ENCODE data around the gene PRSS27. TPM values are rescaled to one million over a fixed set of nuclear protein-coding genes. Genes with fewer than 3 reads are reported as not detected.

The PRSS27 gene
- total RNA-seq, 4 donors from 2014 or later = 1.3 to 5.0 (median 2.0) TPM

DNA sequence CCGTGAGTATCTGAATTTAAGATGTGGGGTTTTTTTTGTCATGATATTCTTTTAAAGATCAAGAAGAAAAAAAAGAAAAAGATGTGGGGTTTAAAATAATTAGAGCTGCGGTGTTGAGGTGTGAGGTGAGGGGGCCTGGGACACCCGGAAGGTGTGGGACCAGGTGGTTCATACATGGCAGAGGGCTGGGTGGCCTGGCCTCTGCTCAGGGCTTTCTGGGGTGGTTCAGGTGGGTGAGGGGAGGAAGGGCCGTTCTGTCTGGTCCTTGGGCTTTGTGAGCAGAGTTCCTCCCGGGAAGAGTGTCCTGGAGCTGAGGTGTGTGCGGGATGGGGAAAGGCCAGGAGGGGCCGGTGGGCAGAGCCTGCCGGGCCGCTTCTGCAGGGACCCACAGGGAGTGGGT lies 5.0 kb downstream of the PRSS27 start:
- no peak overlapping the region for H3K4me3 ChIP-seq (ENCODE audit: low read depth, poor library complexity, severe bottlenecking)
- TF ChIP-seq, protein P1, sequence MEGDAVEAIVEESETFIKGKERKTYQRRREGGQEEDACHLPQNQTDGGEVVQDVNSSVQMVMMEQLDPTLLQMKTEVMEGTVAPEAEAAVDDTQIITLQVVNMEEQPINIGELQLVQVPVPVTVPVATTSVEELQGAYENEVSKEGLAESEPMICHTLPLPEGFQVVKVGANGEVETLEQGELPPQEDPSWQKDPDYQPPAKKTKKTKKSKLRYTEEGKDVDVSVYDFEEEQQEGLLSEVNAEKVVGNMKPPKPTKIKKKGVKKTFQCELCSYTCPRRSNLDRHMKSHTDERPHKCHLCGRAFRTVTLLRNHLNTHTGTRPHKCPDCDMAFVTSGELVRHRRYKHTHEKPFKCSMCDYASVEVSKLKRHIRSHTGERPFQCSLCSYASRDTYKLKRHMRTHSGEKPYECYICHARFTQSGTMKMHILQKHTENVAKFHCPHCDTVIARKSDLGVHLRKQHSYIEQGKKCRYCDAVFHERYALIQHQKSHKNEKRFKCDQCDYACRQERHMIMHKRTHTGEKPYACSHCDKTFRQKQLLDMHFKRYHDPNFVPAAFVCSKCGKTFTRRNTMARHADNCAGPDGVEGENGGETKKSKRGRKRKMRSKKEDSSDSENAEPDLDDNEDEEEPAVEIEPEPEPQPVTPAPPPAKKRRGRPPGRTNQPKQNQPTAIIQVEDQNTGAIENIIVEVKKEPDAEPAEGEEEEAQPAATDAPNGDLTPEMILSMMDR (IDR thresholded peaks at IDR 0.05) = no peak
- TF ChIP-seq POLR2A (IDR thresholded peaks at IDR 0.05) = no peak
- WGBS, 2 donors = 30 to 33% methylated on average over 9 of the region's 9 CpGs
- no peak for DNase-seq (ENCODE audit: low spot score in 2 of 2)
- intact Hi-C loops (cut with DNase I; ENCODE audit: low total_unique reads) = no loop called here

DNA sequence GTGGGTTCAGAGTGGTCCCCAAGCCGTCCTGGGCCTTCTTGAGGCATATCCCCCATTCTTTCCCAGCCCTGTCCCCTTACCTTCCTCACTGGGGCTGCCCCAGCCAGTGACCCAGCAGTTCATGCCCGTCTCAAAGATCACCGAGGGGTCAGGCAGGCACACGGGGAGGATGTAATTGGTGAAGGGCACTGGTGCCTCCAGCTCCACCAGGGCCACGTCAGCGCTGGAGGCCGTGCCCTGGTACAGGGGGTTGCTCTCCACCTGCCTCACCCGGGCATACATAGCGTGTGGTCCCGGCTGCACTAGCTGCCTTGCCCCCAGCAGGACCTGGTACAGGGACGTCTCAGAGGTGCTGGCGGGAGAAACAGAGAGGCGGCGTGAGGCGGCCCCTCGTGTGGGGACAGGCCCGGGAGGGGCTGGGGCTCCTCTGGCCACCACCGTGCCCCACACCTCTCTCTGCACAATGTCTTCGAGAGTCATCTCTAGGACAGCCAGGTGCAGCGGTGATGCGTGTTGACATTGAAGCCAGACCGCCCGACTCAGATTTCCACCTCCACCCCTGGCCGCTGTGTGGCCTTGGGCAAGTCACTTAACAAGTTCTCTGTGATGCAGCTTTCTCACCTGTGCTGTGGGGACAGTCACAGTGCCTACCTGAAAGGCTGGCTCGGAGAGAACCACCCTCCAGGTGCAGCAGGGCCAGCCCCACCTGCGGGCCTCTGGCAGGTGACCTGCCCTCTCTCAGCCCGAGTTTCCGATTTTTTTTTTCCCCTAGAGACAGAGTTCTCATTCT lies 5.8 kb downstream of the PRSS27 start:
- TF ChIP-seq, protein P1 (IDR thresholded peaks at IDR 0.05) = no peak
- no peak for TF ChIP-seq POLR2A (IDR thresholded peaks at IDR 0.05)
- no peak for DNase-seq (ENCODE audit: low spot score in 2 of 2)
- no peak overlapping the region for H3K4me3 ChIP-seq (ENCODE audit: low read depth, poor library complexity, severe bottlenecking)
- 76 to 81% methylated on average over 28 of the region's 28 CpGs for WGBS, 2 donors
- intact Hi-C loops (cut with DNase I; ENCODE audit: low total_unique reads) = no loop called here

DNA sequence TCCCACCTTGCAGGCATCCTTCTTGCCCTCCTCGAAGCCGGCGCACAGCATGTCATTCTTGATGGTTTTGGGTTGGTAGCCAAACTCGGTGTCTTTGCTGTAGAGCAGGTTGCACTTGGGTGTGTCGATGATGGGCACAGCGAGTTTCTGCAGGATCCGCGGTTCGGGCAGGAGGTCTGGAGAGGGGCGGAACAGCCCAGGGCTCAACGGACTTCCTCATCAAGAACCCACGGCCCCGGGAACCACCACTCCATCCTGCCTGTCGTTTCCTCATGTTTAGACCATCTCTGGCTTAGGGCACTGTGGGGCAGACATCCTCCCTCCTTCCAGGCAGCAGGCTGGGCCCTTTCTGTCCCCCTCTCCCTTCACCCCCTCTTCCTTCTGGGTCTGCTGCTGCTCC lies 6.5 kb downstream of the PRSS27 start:
- H3K4me3 ChIP-seq (ENCODE audit: low read depth, poor library complexity, severe bottlenecking) = no peak overlapping the region
- TF ChIP-seq POLR2A (IDR thresholded peaks at IDR 0.05) = no peak
- TF ChIP-seq, protein P1 (IDR thresholded peaks at IDR 0.05) = no peak
- WGBS, 2 donors = 65 to 71% methylated on average over 14 of the region's 14 CpGs
- intact Hi-C loops (cut with DNase I; ENCODE audit: low total_unique reads) = no loop called here
- DNase-seq (ENCODE audit: low spot score in 2 of 2) = peak in 1 of 2 donors; percentile 65

DNA sequence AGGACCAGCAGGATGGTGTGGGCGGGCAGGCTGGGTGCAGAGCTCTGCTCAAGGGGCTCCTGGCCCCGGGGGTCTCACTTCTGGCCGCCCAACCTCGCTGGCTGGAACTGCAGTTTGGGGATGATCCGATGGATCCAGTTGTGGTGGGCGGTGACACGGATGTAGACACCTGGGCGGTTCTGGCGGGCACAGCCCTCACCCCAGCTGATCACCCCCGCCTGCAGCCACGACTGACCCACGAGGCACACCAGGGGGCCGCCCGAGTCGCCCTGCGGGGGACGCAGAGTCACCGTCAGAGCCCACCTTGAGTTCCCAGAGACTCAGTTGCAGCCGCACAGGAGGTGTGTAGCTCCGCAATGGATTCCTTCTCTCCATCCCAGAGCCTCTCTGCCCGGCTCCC lies 7.5 kb downstream of the PRSS27 start:
- intact Hi-C loops (cut with DNase I; ENCODE audit: low total_unique reads) = no loop called here
- DNase-seq (ENCODE audit: low spot score in 2 of 2) = peak in 1 of 2 donors; percentile 83
- TF ChIP-seq, protein P1 (IDR thresholded peaks at IDR 0.05) = no peak
- no peak for TF ChIP-seq POLR2A (IDR thresholded peaks at IDR 0.05)
- 72 to 82% methylated on average over 20 to 21 of the region's 21 CpGs for WGBS, 2 donors
- H3K4me3 ChIP-seq (ENCODE audit: low read depth, poor library complexity, severe bottlenecking) = no peak overlapping the region

DNA sequence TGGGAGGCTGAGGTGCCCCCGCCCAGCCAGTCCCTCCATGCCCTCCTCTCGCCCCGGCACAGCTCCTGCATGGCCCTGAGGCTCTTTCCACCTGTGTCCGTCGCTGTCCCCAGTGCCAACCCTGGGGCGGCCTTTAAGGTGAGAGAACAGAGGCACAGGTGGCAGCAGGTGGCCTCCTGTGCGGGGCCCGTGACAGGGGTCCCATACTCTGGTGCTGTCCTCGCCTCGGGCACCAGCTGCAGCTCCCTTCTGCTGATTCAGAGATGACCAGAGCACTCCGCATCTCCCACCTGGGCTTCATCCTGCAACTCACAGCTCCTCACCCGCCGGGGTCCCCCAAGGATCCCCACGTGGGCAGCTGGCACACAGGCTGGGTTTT lies 8.0 kb downstream of the PRSS27 start:
- TF ChIP-seq POLR2A (IDR thresholded peaks at IDR 0.05) = no peak
- TF ChIP-seq, protein P1 (IDR thresholded peaks at IDR 0.05) = no peak
- H3K4me3 ChIP-seq (ENCODE audit: low read depth, poor library complexity, severe bottlenecking) = no peak overlapping the region

More for the DNA sequence above, 8.0 kb downstream of the PRSS27 start:
- DNase-seq (ENCODE audit: low spot score in 2 of 2) = peak in 1 of 2 donors; percentile 80
- intact Hi-C loops (cut with DNase I; ENCODE audit: low total_unique reads) = no loop called here
- WGBS, 2 donors = 59 to 68% methylated on average over 9 to 14 of the region's 14 CpGs

Measured in lower leg skin (tissue), 4 donors.